ENCODE measurements around the gene SEMA3A. TPM values are rescaled to one million over a fixed set of nuclear protein-coding genes. Genes with fewer than 3 reads are reported as not detected.

SEMA3A gene
- total RNA-seq, 1 experiment from 2014 or later = 25.7 TPM

- H3K27me3 ChIP-seq (ENCODE audit: control insufficient read depth, insufficient read depth, low read length) = no peaks in the 10 kb centered on the region
- no peak for DNase-seq
- no peak overlapping the region for H3K4me3 ChIP-seq (ENCODE audit: insufficient read depth, low read depth, low read length)
- H3K36me3 ChIP-seq (replicated peaks; ENCODE audit: control insufficient read depth, insufficient read depth, low read length) = no peaks in the 10 kb centered on the region
These were observed 6.6 kb downstream of the SEMA3A start for GRCh38 chr7:84187813-84188510.

- Histone ChIP-seq H3K4me3 (ENCODE audit: insufficient read depth, low read depth, low read length) (no peak overlapping the region), H3K27me3 (ENCODE audit: control insufficient read depth, insufficient read depth, low read length) (no peaks in the 10 kb centered on the region), H3K36me3 (replicated peaks; ENCODE audit: control insufficient read depth, insufficient read depth, low read length) (no peaks in the 10 kb centered on the region)
- DNase-seq = no peak
These were observed 7.3 kb downstream of the SEMA3A start for GRCh38 chr7:84187087-84187805.

GRCh38 chr7:84183741-84184140, 10.8 kb downstream of the SEMA3A start:
- no peaks in the 10 kb centered on the region for H3K27me3 ChIP-seq (ENCODE audit: control insufficient read depth, insufficient read depth, low read length)
- DNase-seq = no peak
- no peaks in the 10 kb centered on the region for H3K36me3 ChIP-seq (replicated peaks; ENCODE audit: control insufficient read depth, insufficient read depth, low read length)
- no peak overlapping the region for H3K4me3 ChIP-seq (ENCODE audit: insufficient read depth, low read depth, low read length)

- H3K27me3 ChIP-seq (ENCODE audit: control insufficient read depth, insufficient read depth, low read length) = no peaks in the 10 kb centered on the region
- no peak for DNase-seq
- H3K36me3 ChIP-seq (replicated peaks; ENCODE audit: control insufficient read depth, insufficient read depth, low read length) = no peaks in the 10 kb centered on the region
- H3K4me3 ChIP-seq (ENCODE audit: insufficient read depth, low read depth, low read length) = no peak overlapping the region
These were observed 12.3 kb downstream of the SEMA3A start for GRCh38 chr7:84182301-84182700.

- Histone ChIP-seq H3K27me3 (ENCODE audit: control insufficient read depth, insufficient read depth, low read length) (no peaks in the 10 kb centered on the region), H3K36me3 (replicated peaks; ENCODE audit: control insufficient read depth, insufficient read depth, low read length) (no peaks in the 10 kb centered on the region), H3K4me3 (ENCODE audit: insufficient read depth, low read depth, low read length) (no peak overlapping the region)
- DNase-seq = no peak
These were observed 13.0 kb downstream of the SEMA3A start for GRCh38 chr7:84181628-84182027.

GRCh38 chr7:84177758-84178412, 16.7 kb downstream of the SEMA3A start:
- Histone ChIP-seq H3K27me3 (ENCODE audit: control insufficient read depth, insufficient read depth, low read length) (no peaks in the 10 kb centered on the region), H3K4me3 (ENCODE audit: insufficient read depth, low read depth, low read length) (no peak overlapping the region)
- DNase-seq = no peak

GRCh38 chr7:84176716-84177115, 17.9 kb downstream of the SEMA3A start:
- Histone ChIP-seq H3K4me3 (ENCODE audit: insufficient read depth, low read depth, low read length) (no peak overlapping the region), H3K36me3 (replicated peaks; ENCODE audit: control insufficient read depth, insufficient read depth, low read length) (peaks cover 2% of the 10 kb centered on the region; the same call in 1 of the 2 replicates), H3K27me3 (ENCODE audit: control insufficient read depth, insufficient read depth, low read length) (no peaks in the 10 kb centered on the region)
- DNase-seq = no peak

More at GRCh38 chr7:84177758-84178412, 16.7 kb downstream of the SEMA3A start:
- peaks cover 2% of the 10 kb centered on the region; the same call in 1 of the 2 replicates for H3K36me3 ChIP-seq (replicated peaks; ENCODE audit: control insufficient read depth, insufficient read depth, low read length)

GRCh38 chr7:84175461-84175860, 19.1 kb downstream of the SEMA3A start:
- no peak overlapping the region for H3K4me3 ChIP-seq (ENCODE audit: insufficient read depth, low read depth, low read length)
- no peak for DNase-seq
- H3K36me3 ChIP-seq (replicated peaks; ENCODE audit: control insufficient read depth, insufficient read depth, low read length) = peaks cover 2% of the 10 kb centered on the region; the same call in 1 of the 2 replicates
- no peaks in the 10 kb centered on the region for H3K27me3 ChIP-seq (ENCODE audit: control insufficient read depth, insufficient read depth, low read length)

GRCh38 chr7:84170646-84171045, 23.9 kb downstream of the SEMA3A start:
- Histone ChIP-seq H3K36me3 (replicated peaks; ENCODE audit: control insufficient read depth, insufficient read depth, low read length) (peaks cover 2% of the 10 kb centered on the region; the same call in 1 of the 2 replicates), H3K4me3 (ENCODE audit: insufficient read depth, low read depth, low read length) (no peak overlapping the region), H3K27me3 (ENCODE audit: control insufficient read depth, insufficient read depth, low read length) (no peaks in the 10 kb centered on the region)
- DNase-seq = no peak

- no peak overlapping the region for H3K4me3 ChIP-seq (ENCODE audit: insufficient read depth, low read depth, low read length)
- H3K27me3 ChIP-seq (ENCODE audit: control insufficient read depth, insufficient read depth, low read length) = no peaks in the 10 kb centered on the region
- DNase-seq = no peak
- H3K36me3 ChIP-seq (replicated peaks; ENCODE audit: control insufficient read depth, insufficient read depth, low read length) = no peaks in the 10 kb centered on the region
These were observed 32.0 kb downstream of the SEMA3A start for GRCh38 chr7:84162584-84162983.

GRCh38 chr7:84162125-84162524, 32.5 kb downstream of the SEMA3A start:
- Histone ChIP-seq H3K4me3 (ENCODE audit: insufficient read depth, low read depth, low read length) (no peak overlapping the region), H3K36me3 (replicated peaks; ENCODE audit: control insufficient read depth, insufficient read depth, low read length) (no peaks in the 10 kb centered on the region), H3K27me3 (ENCODE audit: control insufficient read depth, insufficient read depth, low read length) (no peaks in the 10 kb centered on the region)
- no peak for DNase-seq

- DNase-seq = no peak
- Histone ChIP-seq H3K36me3 (replicated peaks; ENCODE audit: control insufficient read depth, insufficient read depth, low read length) (no peaks in the 10 kb centered on the region), H3K4me3 (ENCODE audit: insufficient read depth, low read depth, low read length) (no peak overlapping the region), H3K27me3 (ENCODE audit: control insufficient read depth, insufficient read depth, low read length) (no peaks in the 10 kb centered on the region)
These were observed 33.2 kb downstream of the SEMA3A start for GRCh38 chr7:84161398-84161797.

GRCh38 chr7:84159435-84159834, 35.2 kb downstream of the SEMA3A start:
- Histone ChIP-seq H3K4me3 (ENCODE audit: insufficient read depth, low read depth, low read length) (no peak overlapping the region), H3K27me3 (ENCODE audit: control insufficient read depth, insufficient read depth, low read length) (no peaks in the 10 kb centered on the region), H3K36me3 (replicated peaks; ENCODE audit: control insufficient read depth, insufficient read depth, low read length) (no peaks in the 10 kb centered on the region)
- no peak for DNase-seq

- H3K4me3 ChIP-seq (ENCODE audit: insufficient read depth, low read depth, low read length) = no peak overlapping the region
- no peaks in the 10 kb centered on the region for H3K27me3 ChIP-seq (ENCODE audit: control insufficient read depth, insufficient read depth, low read length)
- no peak for DNase-seq
- no peaks in the 10 kb centered on the region for H3K36me3 ChIP-seq (replicated peaks; ENCODE audit: control insufficient read depth, insufficient read depth, low read length)
These were observed 37.4 kb downstream of the SEMA3A start for GRCh38 chr7:84157171-84157570.
